Measurements from ENCODE around the gene TDRD6. TPM values are rescaled to one million over a fixed set of nuclear protein-coding genes. Genes with fewer than 3 reads are reported as not detected.

The TDRD6 gene
- total RNA-seq, 4 donors from 2014 or later = 0.88 to 1.8 (median 1.4) TPM

DNA sequence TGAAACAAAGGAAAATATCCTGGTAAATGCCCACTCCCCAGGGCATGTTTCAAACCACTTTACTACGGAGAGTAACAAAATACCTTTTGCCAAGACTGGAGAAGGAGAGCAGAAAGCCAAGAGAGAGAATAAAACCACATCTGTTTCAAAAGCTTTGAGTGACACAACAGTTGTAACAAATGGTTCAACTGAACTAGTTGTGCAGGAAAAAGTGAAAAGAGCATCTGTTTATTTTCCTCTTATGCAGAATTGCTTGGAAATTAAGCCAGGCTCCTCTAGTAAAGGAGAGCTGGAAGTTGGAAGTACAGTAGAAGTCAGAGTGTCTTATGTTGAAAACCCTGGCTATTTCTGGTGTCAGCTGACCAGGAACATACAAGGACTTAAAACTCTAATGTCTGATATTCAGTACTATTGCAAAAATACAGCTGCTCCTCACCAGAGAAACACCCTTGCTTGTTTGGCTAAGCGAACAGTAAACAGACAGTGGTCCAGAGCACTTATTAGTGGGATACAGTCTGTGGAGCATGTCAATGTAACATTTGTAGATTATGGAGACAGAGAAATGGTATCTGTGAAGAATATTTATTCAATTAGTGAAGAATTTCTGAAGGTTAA lies 2.6 kb downstream of the TDRD6 start:
- DNase-seq = no peak
- Histone ChIP-seq H3K27me3 (no peaks in the 10 kb centered on the region), H3K4me3 (replicated peaks in 1 of 3) (no peak overlapping the region), H3K4me1 (no peaks in the 10 kb centered on the region), H3K36me3 (no peaks in the 10 kb centered on the region), H3K9me3 (no peaks in the 10 kb centered on the region), H3K27ac (no peak overlapping the region)
- TF ChIP-seq, protein P1, sequence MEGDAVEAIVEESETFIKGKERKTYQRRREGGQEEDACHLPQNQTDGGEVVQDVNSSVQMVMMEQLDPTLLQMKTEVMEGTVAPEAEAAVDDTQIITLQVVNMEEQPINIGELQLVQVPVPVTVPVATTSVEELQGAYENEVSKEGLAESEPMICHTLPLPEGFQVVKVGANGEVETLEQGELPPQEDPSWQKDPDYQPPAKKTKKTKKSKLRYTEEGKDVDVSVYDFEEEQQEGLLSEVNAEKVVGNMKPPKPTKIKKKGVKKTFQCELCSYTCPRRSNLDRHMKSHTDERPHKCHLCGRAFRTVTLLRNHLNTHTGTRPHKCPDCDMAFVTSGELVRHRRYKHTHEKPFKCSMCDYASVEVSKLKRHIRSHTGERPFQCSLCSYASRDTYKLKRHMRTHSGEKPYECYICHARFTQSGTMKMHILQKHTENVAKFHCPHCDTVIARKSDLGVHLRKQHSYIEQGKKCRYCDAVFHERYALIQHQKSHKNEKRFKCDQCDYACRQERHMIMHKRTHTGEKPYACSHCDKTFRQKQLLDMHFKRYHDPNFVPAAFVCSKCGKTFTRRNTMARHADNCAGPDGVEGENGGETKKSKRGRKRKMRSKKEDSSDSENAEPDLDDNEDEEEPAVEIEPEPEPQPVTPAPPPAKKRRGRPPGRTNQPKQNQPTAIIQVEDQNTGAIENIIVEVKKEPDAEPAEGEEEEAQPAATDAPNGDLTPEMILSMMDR (IDR thresholded peaks at IDR 0.05) = no peak
- TF ChIP-seq POLR2A (IDR thresholded peaks at IDR 0.05) = no peak
- intact Hi-C loops (cut with DNase I) = no loop called here
- WGBS, 2 donors = 85 to 88% methylated on average over 2 of the region's 2 CpGs

DNA sequence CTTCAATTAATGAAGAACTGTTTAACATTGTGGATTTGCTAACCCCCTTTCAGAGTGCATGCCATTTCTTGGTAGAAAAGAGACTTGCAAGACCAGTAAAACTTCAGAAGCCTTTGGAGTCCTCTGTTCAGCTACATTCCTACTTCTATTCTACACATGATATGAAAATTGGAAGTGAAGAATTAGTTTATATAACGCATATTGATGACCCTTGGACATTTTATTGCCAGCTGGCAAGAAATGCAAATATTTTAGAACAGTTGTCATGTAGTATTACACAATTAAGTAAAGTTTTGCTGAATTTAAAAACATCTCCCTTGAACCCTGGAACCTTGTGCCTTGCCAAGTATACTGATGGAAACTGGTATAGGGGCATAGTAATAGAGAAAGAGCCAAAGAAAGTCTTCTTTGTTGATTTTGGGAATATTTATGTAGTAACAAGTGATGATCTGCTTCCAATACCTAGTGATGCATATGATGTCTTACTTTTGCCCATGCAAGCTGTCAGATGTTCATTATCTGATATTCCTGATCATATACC lies 3.3 kb downstream of the TDRD6 start:
- WGBS, 2 donors = 68 to 81% methylated on average over 1 of the region's 1 CpG
- H3K27me3 ChIP-seq = no peaks in the 10 kb centered on the region
- H3K36me3 ChIP-seq = no peaks in the 10 kb centered on the region
- no peaks in the 10 kb centered on the region for H3K4me1 ChIP-seq
- H3K4me3 ChIP-seq (replicated peaks in 1 of 3) = no peak overlapping the region
- H3K27ac ChIP-seq = no peak overlapping the region
- H3K9me3 ChIP-seq = no peaks in the 10 kb centered on the region
- TF ChIP-seq, protein P1 (IDR thresholded peaks at IDR 0.05) = no peak
- no peak for TF ChIP-seq POLR2A (IDR thresholded peaks at IDR 0.05)
- intact Hi-C loops (cut with DNase I) = no loop called here
- DNase-seq = no peak

DNA sequence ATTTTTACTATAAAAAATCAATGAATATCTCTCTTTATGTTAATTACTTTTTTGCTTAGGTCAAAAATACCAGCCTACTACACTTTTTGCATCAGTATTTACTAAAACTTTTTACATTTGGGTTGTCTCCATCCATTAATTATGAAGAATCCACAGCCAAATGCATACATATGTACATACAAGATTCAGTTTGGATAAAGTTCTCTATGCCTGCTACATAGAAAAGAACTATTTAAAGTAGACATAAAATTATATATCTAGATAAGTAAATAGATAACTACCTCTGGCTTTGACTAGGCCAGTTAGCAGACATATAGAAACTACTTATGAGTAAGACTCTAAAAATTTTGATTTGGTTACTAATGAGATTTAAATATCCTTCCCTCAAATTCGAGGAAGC lies 12.3 kb downstream of the TDRD6 start:
- Histone ChIP-seq H3K4me1 (peaks cover 0 to under 1% of the 10 kb centered on the region in 2 donors), H3K27me3 (no peaks in the 10 kb centered on the region), H3K9me3 (no peaks in the 10 kb centered on the region), H3K36me3 (no peaks in the 10 kb centered on the region), H3K4me3 (replicated peaks in 1 of 3) (no peak overlapping the region), H3K27ac (no peak overlapping the region)
- no peak for DNase-seq
- TF ChIP-seq, protein P1 (IDR thresholded peaks at IDR 0.05) = no peak
- TF ChIP-seq POLR2A (IDR thresholded peaks at IDR 0.05) = no peak
- 87 to 90% methylated on average over 1 of the region's 1 CpG for WGBS, 2 donors
- intact Hi-C loops (cut with DNase I) = no loop called here

DNA sequence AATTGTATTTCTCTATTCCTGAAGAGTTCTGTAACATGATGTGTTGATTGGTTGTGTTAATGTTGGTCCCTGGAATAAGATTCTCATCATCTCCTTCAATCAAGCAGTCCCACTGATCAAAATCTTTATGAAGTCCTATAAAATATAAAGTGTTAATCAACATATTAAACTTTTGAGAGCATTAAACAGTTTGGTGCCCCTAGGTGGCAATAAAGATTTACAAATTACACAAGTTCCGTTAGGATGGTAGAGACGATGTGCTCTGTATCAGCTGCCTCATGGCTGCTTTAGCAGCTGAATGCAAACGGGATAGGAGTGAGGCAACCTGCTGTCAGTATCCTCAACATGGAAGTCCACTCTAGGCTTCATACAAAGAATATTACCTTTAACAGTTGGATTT lies 16.9 kb downstream of the TDRD6 start:
- H3K27ac ChIP-seq = no peak overlapping the region
- no peak for DNase-seq
- intact Hi-C loops (cut with DNase I) = no loop called here
- H3K27me3 ChIP-seq = no peaks in the 10 kb centered on the region
- peaks cover 6 to 8% of the 10 kb centered on the region in 2 donors for H3K4me1 ChIP-seq
- H3K36me3 ChIP-seq = no peaks in the 10 kb centered on the region
- WGBS, 2 donors = 14 to 26% methylated on average over 3 of the region's 3 CpGs
- TF ChIP-seq, protein P1 (IDR thresholded peaks at IDR 0.05) = peak in 3 of 6 experiments; percentile 34 to 49 (median 42)
- no peak for TF ChIP-seq POLR2A (IDR thresholded peaks at IDR 0.05)
- no peak overlapping the region for H3K4me3 ChIP-seq (replicated peaks in 1 of 3)
- H3K9me3 ChIP-seq = no peaks in the 10 kb centered on the region

DNA sequence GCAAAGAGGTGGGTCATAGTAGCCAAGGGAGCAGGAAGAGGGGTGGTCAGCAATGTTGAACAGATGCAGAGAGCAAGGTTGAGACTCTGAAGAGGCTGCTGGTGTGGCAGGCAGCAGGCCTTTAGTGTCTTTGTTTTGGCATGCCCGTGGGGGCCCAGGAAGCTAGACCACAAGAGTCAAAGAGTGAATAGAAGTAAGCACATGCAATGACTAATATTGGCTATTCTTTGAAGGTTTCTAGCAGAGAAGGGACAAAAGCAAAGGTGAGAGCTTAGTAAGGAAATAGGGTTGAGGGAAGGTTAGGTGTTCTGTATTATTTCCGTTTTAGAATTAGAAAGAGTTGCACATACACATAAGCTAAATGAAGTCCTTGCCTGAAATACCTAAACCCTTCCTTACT lies 18.8 kb downstream of the TDRD6 start:
- intact Hi-C loops (cut with DNase I) = no loop called here
- Histone ChIP-seq H3K4me3 (replicated peaks in 1 of 3) (no peak overlapping the region), H3K27ac (no peak overlapping the region), H3K9me3 (no peaks in the 10 kb centered on the region), H3K27me3 (no peaks in the 10 kb centered on the region), H3K4me1 (peaks cover 6 to 8% of the 10 kb centered on the region in 2 donors), H3K36me3 (no peaks in the 10 kb centered on the region)
- TF ChIP-seq, protein P1 (IDR thresholded peaks at IDR 0.05) = no peak
- TF ChIP-seq POLR2A (IDR thresholded peaks at IDR 0.05) = no peak
- no peak for DNase-seq
- WGBS, 2 donors = 89 to 90% methylated on average over 2 of the region's 2 CpGs

All from thyroid gland (tissue), 4 donors.